Measurements from ENCODE around the gene ZNF304.

Gene ZNF304

GRCh38 chr19:57350877-57351805 is at the start of gene ZNF304:
ZNF304 (plus strand) TSS chr19:57351271; CDS start chr19:57351665, 394 bp downstream.
- peak; percentile 90 for DNase-seq

- peak; percentile 2 for DNase-seq
Measured at GRCh38 chr19:57302020-57302465, 49.0 kb upstream of the ZNF304 start.

DNA sequence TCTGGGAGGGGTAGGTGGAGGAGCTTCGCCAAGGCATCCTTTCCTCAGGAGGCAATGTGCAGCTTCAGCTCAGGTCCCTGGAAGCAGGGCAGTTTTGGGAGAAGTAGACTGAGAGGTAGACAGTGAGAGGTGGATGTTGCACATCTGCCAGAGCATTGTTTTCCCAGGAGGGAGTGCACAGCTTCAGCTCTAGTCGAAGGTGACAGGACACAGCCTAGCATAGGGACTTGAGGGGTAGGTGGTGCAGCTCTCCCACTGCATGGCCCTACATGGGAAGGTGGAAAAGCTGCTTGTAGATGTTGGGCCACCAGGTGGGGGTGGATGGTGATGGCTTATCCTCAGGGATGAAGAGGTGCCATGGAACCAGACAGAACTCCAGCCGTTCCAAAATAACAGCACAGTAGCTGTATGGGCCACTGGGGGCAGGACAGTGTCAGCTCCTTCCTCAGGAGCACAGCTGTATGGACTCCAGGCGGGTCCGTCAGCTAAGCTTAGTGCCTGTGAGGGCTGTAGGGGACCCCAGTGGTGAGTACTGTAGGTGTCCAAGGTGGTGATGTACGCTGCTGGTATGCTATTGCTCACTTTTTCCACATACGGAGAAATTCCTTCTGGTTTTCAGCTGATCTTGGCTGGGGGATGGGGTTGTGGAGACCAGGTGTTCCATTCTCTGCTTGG is 48.2 kb upstream of the ZNF304 start:
- DNase-seq = no peak

DNA sequence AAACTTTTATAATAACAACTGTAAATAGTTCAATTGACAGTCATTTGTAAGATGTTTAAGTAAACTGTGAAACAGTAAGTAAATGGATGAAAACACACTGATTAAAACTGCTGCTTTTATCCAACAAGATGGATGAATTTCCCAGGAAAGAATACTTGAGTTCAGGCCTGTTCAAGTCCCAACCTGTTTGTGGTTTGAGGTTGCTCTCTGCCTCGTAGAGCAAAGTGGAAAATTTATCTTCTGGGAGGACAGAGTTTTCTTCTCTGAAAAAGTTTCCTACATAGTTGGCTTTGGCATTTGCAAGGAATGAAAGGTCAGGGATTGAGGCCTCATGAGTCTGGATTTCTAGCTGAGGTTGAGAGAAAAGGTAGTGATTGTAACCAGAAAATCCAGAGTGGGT is 46.0 kb upstream of the ZNF304 start:
- no peak for DNase-seq

DNA sequence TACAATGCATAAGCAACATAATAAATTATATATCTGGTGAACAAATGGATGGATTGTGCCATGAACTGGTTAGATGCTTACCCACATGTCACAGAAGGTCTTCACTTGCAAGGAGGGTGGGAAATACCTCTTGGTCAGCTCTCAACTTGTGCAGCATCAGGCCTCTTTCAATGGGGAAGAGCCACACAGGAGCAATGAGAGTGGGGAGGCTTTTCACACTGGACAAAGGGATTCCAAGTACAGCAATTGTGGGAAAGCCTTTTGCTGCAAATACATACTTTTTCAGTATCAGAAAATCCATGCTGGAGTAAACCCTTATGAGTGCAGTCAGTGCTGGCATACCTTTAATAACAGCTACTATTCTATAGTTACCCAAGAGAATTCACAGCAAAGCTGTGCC is 42.6 kb upstream of the ZNF304 start:
- DNase-seq = no peak

- DNase-seq = no peak
Measured at GRCh38 chr19:57310792-57311191, 40.3 kb upstream of the ZNF304 start.

DNA sequence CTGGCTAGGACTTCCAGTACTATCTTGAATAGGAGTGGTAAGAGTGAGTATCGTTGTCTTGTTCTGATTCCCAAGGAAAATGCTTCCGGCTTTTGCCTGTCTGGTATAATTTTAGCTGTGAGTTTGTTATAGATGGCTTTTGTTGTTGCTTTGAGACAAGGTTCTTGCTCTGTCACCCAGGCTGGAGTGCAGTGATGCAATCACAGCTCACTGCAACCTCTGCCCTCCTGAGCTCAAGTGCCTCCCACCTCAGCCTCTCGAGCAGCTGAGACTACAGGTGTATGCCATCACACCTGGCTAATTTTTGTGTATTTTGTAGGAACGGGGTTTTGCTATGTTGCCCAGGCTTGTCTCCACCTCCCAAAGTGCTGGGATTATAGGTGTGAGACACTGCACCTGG is 36.9 kb upstream of the ZNF304 start:
- DNase-seq = no peak

DNA sequence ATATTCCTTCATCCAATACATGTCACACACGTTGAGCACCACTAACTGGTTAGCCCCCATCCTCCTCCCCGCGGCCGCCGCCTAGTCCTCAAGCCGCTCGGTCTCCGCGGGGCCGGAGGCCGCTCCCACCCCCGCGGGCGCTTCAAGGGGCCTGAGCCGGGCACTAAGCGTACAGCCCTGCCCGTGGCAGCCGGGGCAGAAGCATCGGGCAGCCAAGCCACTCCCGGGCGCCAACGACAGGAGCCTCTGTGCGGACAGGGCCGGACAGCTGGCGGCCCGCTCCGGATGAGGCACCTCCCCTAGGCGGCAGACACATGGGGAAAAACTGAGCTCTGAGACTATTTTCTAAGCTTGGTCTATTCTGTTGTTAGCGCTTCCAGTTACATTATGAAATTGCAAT is 33.6 kb upstream of the ZNF304 start:
- DNase-seq = no peak

- no peak for DNase-seq
Measured at GRCh38 chr19:57319869-57320179, 31.2 kb upstream of the ZNF304 start.

GRCh38 chr19:57320180-57321084 is 30.6 kb upstream of the ZNF304 start, which contains the start of gene ZNF543:
ZNF543 (plus strand) TSS chr19:57320472; CDS start chr19:57320854, 382 bp downstream.
- peak; percentile 93 for DNase-seq

- no peak for DNase-seq
Measured at GRCh38 chr19:57321116-57321515, 30.0 kb upstream of the ZNF304 start.

GRCh38 chr19:57321751-57322150 is 29.3 kb upstream of the ZNF304 start:
- DNase-seq = no peak

GRCh38 chr19:57324992-57325391 is 26.1 kb upstream of the ZNF304 start:
- DNase-seq = no peak

DNA sequence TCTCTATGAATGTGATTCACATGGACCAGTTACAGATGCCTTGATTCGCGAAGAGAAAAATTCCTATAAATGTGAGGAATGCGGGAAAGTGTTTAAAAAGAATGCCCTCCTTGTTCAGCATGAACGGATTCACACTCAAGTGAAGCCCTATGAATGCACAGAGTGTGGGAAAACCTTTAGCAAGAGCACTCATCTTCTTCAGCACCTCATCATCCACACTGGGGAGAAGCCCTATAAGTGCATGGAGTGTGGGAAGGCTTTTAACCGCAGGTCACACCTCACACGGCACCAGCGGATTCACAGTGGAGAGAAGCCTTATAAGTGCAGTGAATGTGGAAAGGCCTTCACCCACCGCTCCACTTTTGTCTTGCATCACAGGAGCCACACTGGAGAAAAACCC is 23.1 kb upstream of the ZNF304 start:
- no peak for DNase-seq

GRCh38 chr19:57334191-57334590 is 16.9 kb upstream of the ZNF304 start:
- DNase-seq = no peak

GRCh38 chr19:57338877-57339276 is 12.2 kb upstream of the ZNF304 start:
- DNase-seq = no peak

- no peak for DNase-seq
Measured at GRCh38 chr19:57342582-57342981, 8.5 kb upstream of the ZNF304 start.

DNA sequence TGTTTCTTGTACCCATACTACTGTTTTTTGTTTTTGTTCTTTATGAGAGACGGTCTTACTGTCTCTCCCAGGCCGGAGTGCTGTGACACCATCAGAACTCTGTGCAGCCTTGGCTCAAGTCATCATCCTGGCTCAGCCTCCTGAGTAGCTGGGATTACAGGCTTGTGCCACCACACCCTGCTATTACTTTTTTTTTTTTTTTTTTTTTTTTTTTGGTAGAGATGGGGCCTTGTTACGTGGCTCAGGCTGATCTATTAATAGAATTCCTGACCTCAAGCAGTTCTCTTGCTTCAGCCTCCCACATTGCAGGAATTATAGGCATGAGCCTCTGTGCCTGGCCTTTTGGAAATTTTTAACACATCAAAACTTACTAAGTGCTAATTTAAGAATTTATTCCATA is 2.9 kb upstream of the ZNF304 start:
- DNase-seq = no peak

DNA sequence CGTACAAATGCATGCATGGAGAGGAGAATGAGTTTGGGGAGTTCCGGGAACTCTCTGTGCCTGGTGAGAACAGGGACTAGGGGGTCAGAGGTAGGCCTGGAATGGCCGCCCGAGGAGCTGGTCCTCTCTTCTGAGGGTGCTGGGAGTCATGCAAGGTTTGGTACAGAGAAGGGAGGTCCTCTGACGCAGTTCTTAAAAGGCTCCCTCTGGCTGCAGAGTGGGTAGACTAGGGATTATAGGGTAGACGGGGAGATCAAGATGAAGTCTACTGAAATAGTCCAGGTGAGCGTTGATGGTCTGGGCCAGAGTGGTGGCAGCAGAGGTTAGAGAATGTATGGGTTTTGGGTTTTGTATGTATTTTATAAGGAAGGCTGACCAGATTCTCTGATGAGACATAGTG is 796 bp downstream of the ZNF304 start:
- DNase-seq = no peak

DNA sequence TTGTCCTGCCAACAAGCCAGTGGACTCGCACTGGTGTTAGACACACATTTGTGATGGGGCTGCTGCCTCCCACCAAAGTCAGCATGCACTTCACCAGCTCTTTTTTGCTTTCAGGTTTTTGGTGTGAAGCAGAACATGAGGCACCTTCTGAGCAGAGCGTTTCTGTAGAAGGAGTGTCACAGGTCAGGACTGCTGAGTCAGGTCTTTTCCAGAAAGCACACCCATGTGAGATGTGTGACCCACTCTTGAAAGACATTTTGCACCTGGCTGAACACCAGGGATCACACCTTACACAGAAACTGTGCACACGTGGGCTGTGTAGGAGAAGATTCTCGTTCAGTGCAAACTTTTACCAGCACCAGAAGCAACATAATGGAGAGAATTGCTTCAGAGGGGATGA is 4.8 kb downstream of the ZNF304 start:
- no peak for DNase-seq

DNA sequence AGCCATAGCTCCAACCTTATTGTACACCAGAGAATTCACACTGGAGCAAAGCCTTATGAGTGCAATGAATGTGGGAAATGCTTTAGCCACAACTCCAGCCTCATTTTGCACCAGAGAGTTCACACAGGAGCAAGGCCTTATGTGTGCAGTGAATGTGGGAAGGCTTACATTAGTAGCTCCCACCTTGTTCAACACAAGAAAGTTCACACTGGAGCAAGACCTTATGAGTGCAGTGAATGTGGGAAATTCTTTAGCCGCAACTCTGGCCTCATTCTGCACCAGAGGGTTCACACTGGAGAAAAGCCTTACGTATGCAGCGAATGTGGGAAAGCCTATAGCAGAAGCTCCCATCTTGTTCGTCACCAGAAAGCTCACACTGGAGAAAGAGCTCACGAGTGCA is 6.3 kb downstream of the ZNF304 start:
- DNase-seq = no peak

GRCh38 chr19:57359300-57359699 is 8.2 kb downstream of the ZNF304 start:
- no peak for DNase-seq

- no peak for DNase-seq
Measured at GRCh38 chr19:57362419-57362818, 11.3 kb downstream of the ZNF304 start.
